GM12875 (cell line): ENCODE results near the gene HES3.

Experiments
- H3K4me3 ChIP-seq: one replicate; pipeline ENCODE4 v1.5.1; 2011; ENCODE audit warnings: low read depth, low read length, control low read depth
- CTCF ChIP-seq: IDR thresholded peaks from 2 replicates; pipeline ENCODE4 v1.5.1; 2011; ENCODE audit warnings: low read depth, mild to moderate bottlenecking, control low read depth, inconsistent platforms, low read length, moderate library complexity, borderline replicate concordance; ENCODE audit not compliant: insufficient read depth

HES3 gene

GRCh38 chr1:6254691-6255090 is 10.7 kb downstream of the HES3 start:
- H3K4me3 ChIP-seq, result no peak overlapping the region
- TF ChIP-seq CTCF, result no peak

DNA sequence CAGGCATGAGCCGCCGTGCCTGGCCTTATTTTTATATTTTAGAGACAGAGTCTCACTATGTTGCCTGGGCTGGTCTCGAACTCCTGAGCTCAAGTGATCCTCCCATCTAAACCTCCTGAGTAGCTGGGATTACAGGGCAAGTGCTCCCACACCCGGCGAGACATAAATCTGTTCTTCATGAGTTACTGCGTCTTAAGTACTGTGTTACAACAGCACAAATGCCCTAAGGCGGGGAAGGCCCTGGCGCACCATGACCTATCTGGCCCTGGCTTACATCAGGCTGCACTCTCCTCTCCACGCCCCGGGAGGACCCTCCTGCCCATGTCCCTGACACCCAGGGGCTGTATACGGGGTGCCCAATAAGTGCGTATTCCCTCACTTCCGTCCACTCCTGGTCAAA is 12.7 kb downstream of the HES3 start:
- no peak for TF ChIP-seq CTCF
- H3K4me3 ChIP-seq, result no peak overlapping the region

DNA sequence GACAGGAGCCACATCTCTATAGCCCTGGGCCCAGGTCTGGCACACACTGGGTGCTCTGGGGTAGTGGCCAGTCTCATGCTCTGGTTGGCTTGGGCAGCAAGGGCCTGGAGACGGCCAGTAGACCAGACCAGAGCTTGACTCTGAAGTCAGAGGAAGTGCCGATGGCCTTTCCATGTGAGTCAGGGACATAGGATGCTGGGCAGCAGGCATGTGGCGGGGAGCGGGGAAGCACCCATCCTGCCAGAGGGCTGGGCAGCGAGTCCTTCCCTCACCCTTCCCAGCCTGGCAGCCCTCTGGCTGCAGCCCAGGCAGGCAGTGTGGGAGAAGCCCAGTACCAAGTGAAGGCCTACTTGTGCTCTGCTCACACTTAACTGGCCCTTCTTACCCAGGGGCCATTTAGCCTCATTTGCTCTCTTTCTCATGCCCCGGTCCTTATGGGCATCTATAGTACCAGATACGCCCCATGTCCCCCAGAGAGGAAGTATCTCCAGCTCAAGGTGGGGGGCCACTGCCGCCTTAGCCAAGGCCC is 13.6 kb downstream of the HES3 start:
- H3K4me3 ChIP-seq, result no peak overlapping the region
- TF ChIP-seq CTCF, result no peak

- no peak overlapping the region for H3K4me3 ChIP-seq
- TF ChIP-seq CTCF, result no peak
Observed at GRCh38 chr1:6258675-6259074, 14.7 kb downstream of the HES3 start.

- TF ChIP-seq CTCF, result no peak
- peak overlapping the region; percentile 27 for H3K4me3 ChIP-seq
Observed at GRCh38 chr1:6259491-6260362, 15.7 kb downstream of the HES3 start.

- TF ChIP-seq CTCF, result no peak
- H3K4me3 ChIP-seq, result peak overlapping the region; percentile 50
Observed at GRCh38 chr1:6260433-6260934, 16.5 kb downstream of the HES3 start.

GRCh38 chr1:6260961-6261614 is 17.1 kb downstream of the HES3 start, which contains the start of gene GPR153:
TSS of gene GPR153 (minus strand) at chr1:6261098. CDS start at chr1:6254905, 6,193 bp downstream.
- TF ChIP-seq CTCF, result no peak
- peak within 1 kb of the TSS; percentile 50 for H3K4me3 ChIP-seq
